IPS-18c (cell line): ENCODE data around the gene MRNIP.
"Not testable (repeated sequence)": the region's sequence is repeated elsewhere in the genome, so short reads cannot be mapped to it uniquely, and the experiment has no call there.

Source experiments
- H3K4me3 ChIP-seq: 2 replicates; pipeline ENCODE4 v1.7.0; 2013; ENCODE audit warnings: low read depth, mild to moderate bottlenecking, low read length, moderate library complexity; ENCODE audit not compliant: insufficient read depth
- H3K9me3 ChIP-seq: one replicate; pipeline ENCODE4 v1.6.1; 2013; ENCODE audit warnings: mild to moderate bottlenecking, low read length, moderate library complexity; ENCODE audit not compliant: control insufficient read depth, insufficient read depth

The MRNIP gene

DNA sequence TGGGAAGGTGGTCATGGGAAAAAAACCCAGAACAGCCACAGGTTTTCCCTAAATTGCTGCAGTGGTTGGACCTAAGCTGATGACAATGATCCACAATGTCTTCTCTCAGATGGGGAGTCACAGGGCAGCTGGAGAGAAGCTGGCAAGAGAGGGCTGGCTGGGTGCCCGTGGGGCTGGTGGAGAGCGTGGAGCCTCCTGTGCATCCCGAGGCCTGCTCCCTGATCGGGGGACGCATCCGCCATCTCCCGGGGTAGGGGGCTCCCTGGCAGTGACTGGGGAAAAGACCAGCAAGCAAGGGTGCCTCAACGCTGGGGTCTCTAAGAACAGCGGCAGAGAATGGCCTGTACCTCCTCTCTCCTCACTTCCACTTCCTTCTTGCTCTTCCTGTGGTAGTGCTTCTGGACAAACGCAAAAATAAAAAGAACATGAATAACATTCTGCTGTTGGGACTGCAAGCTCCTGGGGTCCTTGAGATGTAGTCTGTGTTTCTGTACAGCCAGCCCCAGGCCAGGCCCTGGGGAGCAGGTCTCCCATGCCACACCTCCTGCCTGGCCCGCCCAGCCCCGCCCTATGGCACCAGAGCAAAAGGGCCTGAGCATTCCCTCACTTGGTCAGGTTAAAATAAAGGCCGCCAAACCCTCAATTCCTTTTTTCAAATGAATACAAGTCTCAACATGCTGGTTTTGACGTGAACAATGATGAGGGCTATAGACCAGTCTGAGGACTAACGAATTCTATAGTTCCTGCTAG is 7.0 kb upstream of the MRNIP start:
- no peaks in the 10 kb centered on the region for H3K9me3 ChIP-seq
- H3K4me3 ChIP-seq, result no peak overlapping the region

GRCh38 chr5:179864686-179865085 is 6.1 kb upstream of the MRNIP start:
- no peak overlapping the region; the same call in 1 of the 2 replicates for H3K4me3 ChIP-seq

DNA sequence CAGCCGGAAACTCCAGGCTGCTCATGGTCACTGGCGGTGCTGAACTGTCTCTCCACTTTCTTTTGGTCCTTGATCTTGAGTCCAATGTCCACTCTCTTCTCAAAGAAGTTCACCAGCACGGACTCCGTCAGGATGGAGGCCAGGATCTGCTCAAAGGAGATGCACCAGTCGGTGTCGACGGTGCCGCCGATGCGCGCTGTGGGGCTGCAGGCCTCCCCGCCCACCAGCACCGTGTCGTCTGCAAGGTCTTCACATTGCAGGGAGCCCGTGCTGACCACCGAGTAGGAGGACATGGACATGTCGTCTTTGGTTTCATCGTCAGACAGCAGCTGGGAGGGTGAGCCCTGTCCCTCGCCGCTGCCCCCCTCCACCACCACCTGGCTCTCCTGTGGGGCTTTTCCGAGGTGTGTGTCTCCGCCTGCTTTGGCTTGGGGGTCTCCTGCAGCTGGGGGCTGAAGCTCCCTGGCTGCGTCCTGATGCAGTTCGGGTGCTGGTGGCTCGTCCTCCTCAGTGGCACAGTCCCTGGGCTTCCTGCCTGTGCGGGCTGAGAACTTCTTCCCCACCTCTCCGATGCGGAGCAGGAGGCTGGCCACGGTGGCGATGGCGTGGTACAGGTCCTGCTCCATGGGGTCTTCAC is 5.0 kb upstream of the MRNIP start:
- Histone ChIP-seq H3K9me3 (no peaks in the 10 kb centered on the region), H3K4me3 (no peak overlapping the region)

More at GRCh38 chr5:179864686-179865085, 6.1 kb upstream of the MRNIP start:
- H3K9me3 ChIP-seq, result no peaks in the 10 kb centered on the region

DNA sequence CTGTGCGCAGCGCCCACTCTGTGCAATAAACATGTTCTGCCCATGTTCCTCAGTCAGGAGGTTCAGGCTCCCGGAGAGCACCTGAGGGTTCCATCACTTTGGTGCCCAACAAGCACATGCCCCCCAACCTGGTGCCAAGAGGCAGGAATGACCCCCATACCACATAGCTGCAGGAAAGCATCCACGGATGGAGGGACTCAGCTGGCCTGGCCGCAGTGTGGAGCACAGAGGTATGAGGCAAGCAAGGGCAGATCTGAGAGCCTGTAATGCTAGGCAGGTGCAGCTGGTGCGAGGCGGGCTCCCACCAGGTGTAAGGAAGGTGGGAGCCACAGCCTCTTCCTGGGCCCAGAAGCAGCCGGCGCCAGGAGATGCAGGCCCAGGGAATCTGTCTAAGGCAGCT is 4.3 kb upstream of the MRNIP start:
- Histone ChIP-seq H3K9me3 (no peaks in the 10 kb centered on the region), H3K4me3 (no peak overlapping the region)

DNA sequence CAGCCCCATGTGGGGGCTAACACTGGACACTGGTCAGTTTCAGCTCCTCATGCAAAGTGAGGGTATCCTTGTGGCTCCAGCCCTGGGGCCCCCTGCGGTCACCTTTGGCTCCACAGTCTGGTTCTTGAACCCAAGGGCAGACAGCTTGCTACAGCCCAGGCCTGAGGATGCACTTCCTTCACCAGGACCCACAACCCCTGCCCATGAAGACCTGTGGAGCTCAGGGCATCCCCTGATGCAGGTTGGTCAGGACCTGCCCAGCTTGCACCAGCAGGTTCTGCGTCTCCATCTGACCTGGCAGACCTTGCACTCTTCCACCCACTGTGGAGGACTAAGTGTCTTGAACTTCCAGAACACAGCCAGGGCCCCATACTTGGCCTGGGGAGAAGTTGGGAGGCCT is 3.7 kb upstream of the MRNIP start:
- Histone ChIP-seq H3K4me3 (no peak overlapping the region), H3K9me3 (no peaks in the 10 kb centered on the region)

- Histone ChIP-seq H3K4me3 (no peak overlapping the region), H3K9me3 (no peaks in the 10 kb centered on the region)
Measured at GRCh38 chr5:179860301-179860700, 1.7 kb upstream of the MRNIP start.

DNA sequence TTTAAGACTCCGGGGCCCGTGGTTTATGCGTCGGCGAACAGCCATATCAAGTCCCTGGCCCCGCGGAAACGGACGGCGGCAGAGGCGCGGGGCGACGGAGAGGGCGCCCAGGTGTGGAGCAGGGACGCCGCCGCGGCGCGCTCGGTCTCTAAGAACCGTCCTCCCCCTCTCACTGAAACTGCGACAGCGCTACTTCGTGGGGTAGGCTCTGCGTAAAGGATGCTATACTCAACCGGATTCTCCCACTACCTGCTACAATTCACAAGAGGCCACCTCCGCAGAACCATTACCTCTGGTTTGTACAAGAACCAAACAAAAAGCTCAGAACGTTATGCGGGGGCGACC is 404 bp downstream of the MRNIP start:
- H3K4me3 ChIP-seq, result peak overlapping the region; percentile 86
- peaks cover 2% of the 10 kb centered on the region for H3K9me3 ChIP-seq

DNA sequence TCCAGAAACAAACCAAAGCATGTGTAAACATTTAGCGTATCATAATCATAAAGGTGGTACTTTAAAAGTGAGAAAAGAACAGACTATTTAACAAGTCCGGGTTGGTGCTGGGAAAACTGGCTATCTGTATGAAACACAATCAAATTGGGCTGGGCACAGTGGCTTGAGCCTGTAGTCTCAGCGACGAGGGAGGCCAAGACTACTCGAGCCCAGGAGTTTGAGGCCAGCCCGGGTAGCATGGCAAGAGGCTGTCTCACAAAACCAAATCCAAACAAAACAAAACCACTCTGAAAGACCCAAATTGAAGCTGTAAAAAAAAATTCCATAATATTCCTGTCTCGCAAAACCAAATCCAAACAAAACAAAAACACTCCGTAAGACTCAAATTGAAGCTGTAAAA is 4.3 kb downstream of the MRNIP start:
- H3K4me3 ChIP-seq, result no peak overlapping the region
- H3K9me3 ChIP-seq, result peaks cover 2% of the 10 kb centered on the region

DNA sequence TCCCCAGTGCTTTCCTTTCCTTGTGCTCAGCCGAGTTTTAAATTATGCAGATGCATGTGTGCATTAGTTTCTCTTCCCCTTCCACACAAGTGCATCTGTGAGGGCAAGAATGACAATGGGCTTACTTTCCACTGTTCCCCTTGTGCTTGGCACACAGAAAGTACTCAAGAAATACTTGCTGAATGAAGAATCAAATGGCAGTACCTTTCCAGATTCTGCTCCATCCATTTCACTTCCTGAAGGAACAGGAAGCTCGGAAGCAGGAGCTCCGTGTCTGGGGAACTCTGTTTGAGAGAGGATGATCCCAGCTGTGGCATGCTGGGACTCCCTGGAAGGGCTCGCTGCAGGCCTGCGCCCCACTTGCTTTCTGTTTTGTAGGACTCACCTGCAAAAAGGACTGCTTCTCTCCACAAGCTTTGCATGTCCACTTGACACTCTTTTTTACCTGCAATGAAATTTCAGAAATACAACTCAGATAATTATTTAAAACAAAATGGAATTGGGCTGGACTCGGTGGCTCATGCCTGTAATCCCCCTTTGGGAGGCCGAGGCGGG is 5.5 kb downstream of the MRNIP start:
- Histone ChIP-seq H3K4me3 (no peak overlapping the region), H3K9me3 (peaks cover 2% of the 10 kb centered on the region)

DNA sequence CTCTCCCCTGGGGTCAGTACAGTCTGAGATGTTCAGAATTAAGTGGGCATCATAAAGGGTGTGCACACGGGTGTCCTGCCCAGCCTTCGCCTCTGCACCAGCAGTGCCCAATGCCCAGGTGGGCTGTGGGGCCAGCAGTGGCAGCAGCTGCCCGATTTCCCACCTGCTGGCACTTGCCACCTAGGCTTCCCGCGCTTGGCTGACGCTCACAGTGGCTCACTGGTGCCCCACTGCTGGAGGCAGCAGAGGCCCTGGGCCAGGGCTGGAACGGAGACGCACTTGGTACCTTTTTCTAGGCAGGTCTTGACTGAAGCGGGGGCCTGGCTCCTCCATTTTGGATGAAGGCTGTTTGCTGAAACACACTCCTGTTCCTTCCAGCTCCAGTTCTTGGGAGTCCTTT is 17.0 kb downstream of the MRNIP start:
- no peak overlapping the region for H3K4me3 ChIP-seq
- peaks cover 4% of the 10 kb centered on the region for H3K9me3 ChIP-seq

DNA sequence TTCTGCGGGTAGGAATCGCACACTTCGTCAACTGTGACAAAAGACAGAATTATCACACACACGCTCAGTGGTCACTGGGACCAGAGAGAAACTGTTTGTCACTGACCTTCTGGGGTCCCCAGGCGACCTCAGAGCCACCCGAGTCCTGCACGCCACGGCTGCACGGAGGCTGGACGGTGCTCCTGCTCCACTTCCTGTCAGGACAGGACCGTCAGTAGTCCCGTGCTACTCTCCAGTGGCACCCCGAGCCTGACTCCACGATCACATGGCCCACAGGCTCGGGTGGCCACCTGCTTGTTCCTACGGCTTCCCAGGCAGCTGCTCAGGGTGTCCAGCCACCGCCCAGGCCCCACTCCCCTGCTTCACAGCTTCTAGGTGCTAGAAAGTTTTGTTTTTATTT is 17.9 kb downstream of the MRNIP start:
- H3K4me3 ChIP-seq, result no peak overlapping the region
- peaks cover 4% of the 10 kb centered on the region for H3K9me3 ChIP-seq

DNA sequence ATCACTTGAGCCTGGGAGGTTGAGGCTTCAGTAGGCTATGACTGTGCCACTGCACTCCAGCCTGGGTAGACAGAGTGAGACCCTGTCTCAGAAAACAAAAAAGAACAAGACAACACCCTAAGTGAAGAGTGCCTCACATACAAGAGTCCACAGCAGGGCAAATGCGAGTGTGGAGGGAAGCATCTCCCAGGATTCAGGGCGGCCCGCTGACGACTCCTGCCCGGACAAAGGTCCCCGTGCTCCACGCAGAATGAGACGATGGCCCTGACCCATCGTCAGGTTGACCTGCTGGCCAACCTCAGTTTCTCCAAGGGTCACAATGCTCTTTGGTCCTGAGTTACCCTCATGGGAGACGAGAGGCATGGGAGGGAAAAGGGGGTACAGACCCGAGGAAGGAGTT is 18.3 kb downstream of the MRNIP start:
- Histone ChIP-seq H3K9me3 (peaks cover 2% of the 10 kb centered on the region), H3K4me3 (no peak overlapping the region)

- Histone ChIP-seq H3K4me3 (no peak overlapping the region), H3K9me3 (peaks cover 2% of the 10 kb centered on the region)
Measured at GRCh38 chr5:179839328-179840256, 19.0 kb downstream of the MRNIP start.

DNA sequence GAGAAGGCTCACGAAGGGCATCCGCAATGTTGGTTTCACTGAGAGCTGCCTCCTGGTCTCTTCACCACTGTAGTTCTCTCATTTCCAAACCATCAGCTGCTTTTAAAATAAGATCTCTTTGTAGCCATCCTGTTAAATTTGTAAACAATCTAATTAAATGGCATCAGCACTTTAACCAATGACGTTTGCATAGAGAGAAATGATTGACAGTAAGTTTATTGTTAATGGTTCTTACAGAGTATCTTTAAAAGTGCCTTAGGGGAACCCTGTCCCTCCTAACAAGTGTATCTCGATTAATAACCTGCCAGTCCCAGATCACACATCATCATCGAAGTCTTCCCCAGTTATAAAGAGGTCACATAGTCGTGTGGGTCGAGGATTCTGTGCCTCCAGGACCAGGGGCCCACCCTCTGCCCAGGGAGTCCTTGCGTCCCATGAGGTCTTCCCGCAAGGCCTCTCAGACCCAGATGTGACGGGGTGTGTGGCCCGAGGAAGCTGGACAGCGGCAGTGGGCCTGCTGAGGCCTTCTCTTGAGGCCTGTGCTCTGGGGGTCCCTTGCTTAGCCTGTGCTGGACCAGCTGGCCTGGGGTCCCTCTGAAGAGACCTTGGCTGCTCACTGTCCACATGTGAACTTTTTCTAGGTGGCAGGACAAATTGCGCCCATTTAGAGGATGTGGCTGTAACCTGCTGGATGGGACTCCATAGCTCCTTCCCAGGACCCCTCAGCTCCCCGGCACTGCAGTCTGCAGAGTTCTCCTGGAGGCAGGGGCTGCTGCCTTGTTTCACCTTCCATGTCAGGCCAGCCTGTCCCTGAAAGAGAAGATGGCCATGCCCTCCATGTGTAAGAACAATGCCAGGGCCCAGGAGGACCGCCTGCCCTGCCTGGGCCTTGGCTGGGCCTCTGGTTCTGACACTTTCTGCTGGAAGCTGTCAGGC is 21.3 kb downstream of the MRNIP start:
- Histone ChIP-seq H3K9me3 (peaks cover 2% of the 10 kb centered on the region), H3K4me3 (no peak overlapping the region)

DNA sequence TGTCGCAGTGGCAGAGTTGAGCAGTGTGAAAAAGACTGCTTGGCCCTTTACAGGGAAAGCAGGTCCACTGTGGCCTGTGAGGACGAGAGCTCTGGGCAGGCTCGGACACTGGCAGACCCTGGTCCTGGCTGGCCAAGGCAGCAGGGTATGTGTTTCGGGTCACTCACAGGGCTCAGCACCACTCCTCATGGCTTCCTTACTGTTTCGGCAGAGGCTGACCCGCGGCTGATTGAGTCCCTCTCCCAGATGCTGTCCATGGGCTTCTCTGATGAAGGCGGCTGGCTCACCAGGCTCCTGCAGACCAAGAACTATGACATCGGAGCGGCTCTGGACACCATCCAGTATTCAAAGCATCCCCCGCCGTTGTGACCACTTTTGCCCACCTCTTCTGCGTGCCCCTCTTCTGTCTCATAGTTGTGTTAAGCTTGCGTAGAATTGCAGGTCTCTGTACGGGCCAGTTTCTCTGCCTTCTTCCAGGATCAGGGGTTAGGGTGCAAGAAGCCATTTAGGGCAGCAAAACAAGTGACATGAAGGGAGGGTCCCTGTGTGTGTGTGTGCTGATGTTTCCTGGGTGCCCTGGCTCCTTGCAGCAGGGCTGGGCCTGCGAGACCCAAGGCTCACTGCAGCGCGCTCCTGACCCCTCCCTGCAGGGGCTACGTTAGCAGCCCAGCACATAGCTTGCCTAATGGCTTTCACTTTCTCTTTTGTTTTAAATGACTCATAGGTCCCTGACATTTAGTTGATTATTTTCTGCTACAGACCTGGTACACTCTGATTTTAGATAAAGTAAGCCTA is 22.2 kb downstream of the MRNIP start:
- peaks cover 2% of the 10 kb centered on the region for H3K9me3 ChIP-seq
- no peak overlapping the region for H3K4me3 ChIP-seq

GRCh38 chr5:179834871-179835270 is 23.7 kb downstream of the MRNIP start:
- not testable (repeated sequence) for H3K9me3 ChIP-seq, H3K4me3 ChIP-seq
